Measurements from ENCODE around the gene HK2.
"Not testable (repeated sequence)": the region's sequence is repeated elsewhere in the genome, so short reads cannot be mapped to it uniquely, and the experiment has no call there.

Gene HK2

DNA sequence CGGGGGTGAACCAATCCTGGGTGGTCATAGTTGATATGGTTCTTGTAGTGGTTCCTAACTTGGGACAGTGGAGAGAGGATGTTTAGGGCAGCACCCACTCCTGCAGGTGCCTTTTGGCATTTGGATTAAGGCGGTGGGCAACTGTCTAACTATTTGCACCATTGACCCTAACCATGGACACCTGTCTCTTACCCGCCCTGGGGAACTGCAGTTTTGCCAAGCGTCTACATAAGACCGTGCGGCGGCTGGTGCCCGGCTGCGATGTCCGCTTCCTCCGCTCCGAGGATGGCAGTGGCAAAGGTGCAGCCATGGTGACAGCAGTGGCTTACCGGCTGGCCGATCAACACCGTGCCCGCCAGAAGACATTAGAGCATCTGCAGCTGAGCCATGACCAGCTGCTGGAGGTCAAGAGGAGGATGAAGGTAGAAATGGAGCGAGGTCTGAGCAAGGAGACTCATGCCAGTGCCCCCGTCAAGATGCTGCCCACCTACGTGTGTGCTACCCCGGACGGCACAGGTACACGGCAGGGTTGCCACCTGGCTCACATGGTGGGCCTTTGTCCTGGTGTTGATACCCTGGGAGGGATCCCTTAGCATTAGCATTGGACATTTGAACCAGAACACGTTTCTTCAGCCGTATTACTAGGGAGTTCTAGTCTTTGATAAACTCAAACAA, 46.3 kb downstream of the HK2 start:
- no peak for DNase-seq

DNA sequence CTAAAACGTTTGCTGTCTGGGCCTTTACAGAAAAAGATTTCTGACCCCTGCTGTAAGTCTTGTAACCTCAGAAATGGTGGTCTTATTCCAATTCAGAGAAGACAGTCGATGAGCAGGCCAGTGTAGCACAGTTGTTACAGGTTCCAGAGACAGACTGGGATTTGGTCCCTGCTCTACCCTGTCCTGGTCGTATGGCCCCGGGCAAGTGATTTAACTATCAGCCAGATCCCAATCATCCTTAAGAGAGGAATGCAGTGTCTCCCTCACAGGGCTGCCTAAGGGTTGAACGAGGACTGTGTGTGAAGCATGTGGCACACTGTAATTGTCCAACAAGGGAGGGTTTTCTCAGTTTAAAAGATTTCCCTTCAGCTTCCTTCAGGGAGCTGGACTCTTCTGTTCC, 47.2 kb downstream of the HK2 start:
- DNase-seq, result no peak

DNA sequence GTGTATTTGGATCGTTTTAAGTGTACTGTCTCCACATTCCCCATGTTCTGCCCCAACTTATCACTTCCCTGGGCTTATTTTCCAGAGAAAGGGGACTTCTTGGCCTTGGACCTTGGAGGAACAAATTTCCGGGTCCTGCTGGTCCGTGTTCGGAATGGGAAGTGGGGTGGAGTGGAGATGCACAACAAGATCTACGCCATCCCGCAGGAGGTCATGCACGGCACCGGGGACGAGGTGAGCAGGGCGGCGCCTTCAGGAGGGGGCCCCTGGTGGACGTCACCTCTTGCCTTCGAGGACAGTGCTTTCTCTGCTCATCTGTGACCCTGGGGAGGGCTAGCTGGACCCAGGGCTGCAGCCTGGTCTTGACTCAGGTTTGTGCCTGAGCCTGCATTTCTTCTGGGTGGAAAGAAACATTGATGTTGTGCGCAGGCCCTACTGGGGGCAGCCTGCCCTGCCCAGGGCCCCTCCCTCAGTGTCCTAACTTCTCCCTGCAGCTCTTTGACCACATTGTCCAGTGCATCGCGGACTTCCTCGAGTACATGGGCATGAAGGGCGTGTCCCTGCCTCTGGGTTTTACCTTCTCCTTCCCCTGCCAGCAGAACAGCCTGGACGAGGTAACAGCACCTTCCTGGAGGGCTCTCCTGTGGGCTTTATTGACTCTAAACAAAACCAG, 47.8 kb downstream of the HK2 start:
- no peak for DNase-seq

DNA sequence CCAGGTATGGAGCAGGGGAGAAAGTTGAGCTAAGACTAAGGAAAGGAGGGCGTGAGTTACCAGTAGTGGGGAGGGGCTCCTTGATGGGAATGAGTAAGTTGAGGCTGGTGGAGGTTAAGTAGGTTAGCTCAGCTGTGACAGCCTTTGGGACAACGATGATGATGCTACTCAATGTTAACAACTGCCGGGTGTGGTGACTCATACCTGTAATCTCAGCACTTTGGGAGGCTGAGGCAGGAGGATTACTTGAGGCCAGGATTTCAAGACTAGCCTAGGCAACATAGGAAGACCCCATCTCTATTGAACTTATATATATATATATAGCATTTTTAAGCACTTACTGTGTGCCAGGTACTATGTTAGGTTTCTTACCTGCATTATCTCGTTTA, 48.4 kb downstream of the HK2 start:
- DNase-seq, result no peak

DNA sequence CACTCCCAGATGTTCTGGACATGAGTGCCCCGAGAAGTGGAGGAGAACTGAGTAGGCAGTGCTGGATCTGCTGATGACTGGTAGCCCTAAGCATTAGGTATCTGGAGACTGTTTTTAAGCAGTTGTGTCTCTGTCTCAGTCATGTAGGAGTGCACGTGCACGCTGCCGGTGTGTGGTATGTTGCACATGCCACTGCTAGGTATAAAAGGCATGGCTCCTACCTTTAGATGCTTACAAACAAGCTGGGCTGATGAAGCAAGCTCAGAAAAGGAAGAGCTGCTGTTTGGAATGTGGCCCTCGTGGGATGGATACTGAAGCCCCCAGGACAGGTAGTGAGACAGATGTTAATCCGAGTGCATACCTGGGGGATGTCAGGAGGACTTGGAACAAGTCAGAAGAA, 49.1 kb downstream of the HK2 start:
- DNase-seq, result no peak

DNA sequence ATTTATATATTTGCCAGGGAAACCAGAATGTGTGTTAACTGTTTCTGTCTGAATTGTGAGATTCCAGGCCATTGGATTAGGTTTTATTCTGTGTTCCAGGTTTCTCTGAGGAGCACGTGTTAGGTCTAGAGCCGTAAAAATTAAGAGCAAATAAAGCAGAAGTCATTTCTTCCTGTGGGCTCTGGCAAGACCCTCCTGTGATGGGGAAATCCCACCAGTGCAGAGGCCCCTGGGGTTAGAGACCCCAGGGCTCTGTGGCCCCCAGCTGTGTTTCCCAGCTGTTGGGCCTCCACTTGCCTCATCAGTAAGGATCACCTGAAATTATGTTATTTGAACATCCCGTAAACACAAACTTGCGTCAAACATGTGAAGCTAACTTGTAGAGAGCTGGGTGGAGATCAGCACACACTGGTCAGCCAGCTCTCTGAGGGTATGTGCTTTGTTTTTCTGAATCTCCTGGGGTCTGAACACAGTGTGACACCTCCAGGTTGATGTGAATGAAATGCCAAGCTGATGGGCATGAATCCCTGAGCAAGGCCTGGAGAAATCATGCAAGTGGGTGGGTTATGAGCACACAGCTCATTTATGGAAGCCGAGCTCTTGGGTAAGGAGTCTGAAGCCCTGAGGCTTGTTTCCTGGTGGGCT, 50.3 kb downstream of the HK2 start:
- no peak for DNase-seq

DNA sequence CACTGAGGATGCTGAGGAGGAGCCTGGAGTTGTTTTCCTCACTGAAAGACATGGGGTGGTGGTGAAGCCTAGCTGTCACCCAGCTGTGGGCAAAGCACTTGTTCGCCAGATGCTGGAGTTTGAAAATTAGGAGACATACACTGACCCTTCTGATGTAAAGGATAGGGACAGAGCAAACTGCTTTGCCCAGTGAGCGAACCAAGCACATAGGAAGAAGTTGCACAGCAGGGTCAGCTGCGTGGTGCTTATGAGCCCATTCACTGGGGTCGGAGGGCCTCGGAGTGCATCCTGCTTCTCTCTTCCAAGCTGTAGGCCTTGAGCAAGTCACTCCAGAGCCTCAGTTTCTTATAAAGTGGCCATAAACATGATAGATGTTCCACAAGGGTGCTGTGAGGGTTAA, 50.9 kb downstream of the HK2 start:
- no peak for DNase-seq

DNA sequence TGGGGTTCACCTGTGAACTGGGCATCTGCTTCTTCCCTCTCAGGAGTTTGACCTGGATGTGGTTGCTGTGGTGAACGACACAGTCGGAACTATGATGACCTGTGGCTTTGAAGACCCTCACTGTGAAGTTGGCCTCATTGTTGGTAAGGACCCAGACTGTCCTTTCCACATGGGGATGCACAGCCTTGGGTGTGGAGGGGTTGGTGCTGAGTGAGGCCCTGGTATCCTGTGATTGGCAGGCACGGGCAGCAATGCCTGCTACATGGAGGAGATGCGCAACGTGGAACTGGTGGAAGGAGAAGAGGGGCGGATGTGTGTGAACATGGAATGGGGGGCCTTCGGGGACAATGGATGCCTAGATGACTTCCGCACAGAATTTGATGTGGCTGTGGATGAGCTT, 52.3 kb downstream of the HK2 start:
- no peak for DNase-seq

DNA sequence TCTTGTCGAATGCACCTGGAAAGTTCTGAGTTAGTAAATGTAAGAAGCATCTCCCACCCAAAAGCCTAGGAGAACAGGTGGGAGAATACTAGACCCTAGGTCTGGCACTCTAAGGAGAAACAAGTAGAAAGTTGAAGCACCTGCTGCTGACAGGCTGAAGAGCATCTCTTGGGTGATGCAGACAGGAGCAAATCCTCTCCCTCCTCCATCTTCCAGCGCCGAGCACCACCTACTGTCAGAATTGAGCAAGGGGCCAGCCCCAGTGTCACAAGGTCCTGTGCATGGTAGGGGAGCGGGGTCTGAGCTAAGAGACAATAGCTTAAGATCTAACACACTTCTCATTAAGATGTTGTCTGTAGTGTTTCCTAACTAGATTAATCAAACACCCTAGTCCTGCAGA, 52.9 kb downstream of the HK2 start:
- DNase-seq, result no peak

DNA sequence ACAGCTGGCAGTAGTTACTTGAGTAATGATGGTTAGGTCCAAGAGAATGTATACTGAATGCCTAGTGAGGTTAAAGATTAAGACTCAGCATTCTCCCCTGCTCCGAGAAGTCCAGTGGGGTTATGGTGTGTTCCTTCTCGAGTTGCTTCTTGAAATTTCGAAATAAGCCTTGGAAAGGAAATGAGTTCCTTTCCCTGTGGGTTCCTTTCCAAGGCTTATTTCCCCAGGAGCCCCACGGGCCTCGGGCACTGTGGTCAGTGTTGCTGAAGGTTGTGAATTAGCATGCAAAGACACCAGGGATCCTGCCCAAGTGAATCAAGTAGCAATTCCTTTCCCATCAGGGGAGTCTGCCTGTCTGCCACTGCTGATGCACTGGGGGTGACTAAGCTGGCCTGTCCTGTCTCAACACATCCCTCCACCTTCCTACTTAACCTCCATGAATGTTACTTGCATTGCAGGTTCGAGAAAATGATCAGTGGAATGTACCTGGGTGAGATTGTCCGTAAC, 53.6 kb downstream of the HK2 start:
- no peak for DNase-seq

DNA sequence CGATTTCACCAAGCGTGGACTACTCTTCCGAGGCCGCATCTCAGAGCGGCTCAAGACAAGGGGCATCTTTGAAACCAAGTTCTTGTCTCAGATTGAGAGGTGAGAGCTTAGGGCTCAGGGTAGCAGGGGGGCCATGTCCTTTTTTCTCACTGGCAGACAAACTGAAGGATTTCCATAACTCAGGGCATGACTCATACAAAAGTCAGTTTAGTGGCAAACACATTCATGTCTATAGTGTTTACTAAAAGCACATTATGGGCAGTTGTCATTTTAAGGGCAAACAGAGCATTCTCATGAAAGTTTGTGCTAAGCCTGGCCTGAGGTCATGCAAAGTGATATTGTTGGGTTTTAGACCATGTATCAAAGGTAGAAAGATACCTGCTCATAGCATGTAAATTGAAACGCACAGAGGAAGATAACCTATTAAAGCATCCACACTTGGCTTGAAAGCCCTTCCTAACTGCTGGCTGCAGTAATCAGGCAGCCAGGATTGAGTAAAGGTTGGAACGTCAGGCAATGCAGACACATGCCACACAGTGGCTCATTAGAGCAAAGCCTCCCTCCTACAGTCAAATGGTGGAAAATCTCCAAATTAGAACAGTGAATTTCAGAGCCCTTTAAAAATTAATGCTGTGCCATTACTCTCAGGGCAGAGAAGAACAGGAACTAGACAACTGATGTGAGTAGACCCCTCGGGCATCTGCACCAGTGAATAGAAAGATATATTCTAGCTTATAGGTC, 54.2 kb downstream of the HK2 start:
- DNase-seq, result no peak

DNA sequence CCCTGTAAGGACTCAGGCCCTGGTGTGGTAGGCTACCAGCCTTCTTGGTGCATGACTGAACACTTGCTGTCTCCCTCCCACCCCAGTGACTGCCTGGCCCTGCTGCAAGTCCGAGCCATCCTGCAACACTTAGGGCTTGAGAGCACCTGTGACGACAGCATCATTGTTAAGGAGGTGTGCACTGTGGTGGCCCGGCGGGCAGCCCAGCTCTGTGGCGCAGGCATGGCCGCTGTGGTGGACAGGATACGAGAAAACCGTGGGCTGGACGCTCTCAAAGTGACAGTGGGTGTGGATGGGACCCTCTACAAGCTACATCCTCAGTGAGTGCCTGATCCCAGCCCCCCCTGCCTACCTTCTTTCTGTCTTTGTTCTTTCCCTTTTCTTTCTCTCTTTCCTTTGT, 55.2 kb downstream of the HK2 start:
- DNase-seq, result no peak

DNA sequence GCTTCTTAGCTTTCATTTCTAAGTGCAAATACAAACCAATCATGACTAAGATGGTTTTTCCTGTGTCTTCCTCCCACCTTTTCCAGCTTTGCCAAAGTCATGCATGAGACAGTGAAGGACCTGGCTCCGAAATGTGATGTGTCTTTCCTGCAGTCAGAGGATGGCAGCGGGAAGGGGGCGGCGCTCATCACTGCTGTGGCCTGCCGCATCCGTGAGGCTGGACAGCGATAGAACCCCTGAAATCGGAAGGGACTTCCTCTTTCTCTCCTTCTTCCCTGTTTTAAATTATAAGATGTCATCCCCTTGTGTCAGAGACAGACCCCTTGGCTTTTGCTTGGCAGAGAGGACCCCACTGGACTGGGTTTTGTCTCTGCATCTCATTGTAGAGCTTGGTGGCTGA, 56.8 kb downstream of the HK2 start:
- no peak for DNase-seq

DNA sequence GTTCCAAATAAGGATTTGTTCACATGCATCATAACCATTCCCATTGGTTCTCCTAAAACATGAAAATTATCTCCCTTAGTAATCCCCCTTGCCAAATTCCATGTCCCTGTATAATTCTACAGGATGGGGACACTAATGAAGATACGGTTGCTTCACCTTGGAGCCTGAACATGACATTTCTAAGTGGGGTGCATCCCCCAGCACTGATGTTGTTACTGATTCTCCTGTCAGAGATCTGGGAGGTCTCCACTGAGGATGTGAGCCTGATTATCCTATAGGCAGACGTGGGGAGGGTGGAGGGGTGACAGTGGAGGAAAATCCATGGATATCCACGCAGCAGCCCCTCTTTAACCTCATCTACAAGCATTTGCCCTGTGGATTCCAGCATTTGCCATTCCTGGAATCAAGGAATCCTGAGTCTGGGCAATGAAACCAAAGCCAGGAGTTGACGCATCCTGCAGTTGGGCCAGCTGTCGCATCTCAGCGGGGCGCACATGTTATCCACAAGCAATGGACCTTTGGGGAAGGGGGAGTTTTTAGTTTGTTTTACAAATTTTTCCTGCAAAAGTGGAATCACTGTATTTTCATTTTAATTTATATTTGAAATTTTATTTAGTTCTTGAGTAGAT, 57.3 kb downstream of the HK2 start:
- DNase-seq, result no peak

DNA sequence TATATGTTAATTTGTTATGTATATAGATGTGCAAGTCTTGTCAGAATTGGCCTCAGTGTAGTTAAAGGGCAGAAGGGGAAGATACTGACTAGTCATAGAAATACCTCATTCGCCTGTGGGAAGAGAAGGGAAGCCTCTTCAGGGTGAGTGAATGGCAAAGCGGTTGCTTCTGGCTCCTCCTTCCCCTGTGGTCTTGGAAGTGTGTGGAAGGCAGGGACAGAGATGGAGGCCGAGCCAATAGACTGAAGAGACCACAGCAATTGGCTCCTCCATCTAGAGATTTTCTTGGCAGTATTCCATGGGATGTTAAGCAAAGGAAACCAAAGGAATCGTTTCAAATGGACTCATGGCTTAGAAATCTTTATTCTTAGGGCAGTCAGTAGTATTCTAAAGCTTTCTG, 57.9 kb downstream of the HK2 start:
- not testable (repeated sequence) for DNase-seq

DNA sequence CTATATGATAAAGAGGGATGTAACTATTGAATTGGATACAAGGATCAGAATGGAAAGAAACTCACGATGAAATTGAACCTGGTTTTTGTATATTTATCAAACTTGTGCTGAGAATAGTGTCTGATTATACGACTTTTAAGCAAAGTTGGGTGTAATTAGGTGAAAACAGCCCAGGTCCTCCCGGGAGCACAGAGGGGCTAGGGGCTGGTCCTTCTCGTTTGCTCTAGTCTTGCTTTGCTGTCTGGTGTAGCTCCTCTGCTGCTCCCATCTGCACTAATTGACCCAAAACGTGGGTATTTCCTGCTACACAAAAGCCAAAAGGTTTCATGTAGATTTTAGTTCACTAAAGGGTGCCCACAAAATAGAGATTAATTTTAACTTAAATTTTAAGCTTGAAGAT, 58.7 kb downstream of the HK2 start:
- DNase-seq, result no peak

DNA sequence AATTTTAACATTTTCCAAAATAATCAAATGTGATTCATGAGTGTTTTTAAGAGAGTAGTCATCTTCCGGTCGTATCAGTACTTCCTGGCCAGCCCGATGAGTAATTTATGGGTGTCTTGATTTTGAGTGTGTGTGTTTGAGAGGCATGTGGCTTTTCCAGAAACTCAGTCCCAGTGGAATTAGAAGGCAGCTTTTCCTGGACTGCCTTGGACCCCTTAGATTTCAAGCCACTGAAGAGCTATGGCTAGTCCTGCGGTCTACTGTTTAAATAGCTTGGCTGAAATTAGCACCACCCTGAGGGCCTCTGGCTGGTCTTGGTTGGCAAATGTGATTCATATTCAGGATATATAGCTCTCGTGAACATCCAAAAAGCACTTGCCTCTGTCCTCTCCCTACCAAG, 59.4 kb downstream of the HK2 start:
- DNase-seq, result no peak

DNA sequence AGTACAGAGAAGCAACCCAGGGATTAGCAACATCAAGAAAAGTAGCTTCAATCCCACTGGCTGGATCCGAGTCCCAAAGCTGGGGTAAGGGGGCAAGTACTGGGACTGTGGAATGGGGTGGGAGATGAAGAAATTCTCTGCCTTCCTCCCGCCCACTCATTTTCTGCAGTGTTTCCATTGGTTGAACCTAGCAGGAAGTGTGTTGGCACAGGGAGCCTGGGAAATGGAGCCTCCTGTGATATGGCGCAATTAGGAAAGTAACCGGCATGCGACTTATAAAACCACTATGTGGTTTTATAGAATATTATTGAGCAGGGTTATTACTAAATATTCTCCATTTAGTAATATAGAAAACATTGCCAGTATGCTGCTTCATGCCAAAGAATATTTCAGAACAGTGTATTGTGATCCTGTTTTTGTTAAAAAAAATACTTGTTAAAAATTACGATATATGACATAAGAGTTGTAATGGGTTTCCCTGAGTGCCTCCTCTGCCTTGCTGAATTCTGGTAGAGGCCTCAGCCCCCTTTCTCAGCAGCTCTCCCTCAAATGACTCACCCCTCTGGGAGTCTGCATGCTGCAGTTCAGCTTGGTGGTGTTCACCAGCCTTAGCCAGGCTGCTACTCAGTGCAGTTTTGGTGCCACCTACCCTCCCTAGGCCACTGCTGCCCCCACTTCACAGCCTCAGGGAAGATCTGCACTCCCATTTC, 60.5 kb downstream of the HK2 start:
- no peak for DNase-seq

DNA sequence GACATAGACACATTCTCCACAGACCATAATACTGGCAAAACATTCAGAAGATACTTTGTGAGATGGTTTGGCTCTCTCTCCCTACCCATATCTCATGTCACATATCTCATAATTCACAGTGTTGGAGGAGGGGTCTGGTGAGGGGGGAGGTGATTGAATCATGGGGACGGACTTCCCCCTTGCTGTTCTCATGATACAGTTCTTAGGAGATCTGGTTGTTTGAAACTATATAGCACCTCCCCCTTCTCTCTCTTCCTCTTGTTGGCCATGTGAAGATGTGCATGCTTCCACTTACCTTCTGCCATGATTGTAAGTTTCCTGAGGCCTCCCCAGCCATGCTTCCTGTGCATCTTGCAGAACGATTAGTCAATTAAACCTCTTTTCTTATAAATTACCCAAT, 61.1 kb downstream of the HK2 start:
- DNase-seq, result no peak

DNA sequence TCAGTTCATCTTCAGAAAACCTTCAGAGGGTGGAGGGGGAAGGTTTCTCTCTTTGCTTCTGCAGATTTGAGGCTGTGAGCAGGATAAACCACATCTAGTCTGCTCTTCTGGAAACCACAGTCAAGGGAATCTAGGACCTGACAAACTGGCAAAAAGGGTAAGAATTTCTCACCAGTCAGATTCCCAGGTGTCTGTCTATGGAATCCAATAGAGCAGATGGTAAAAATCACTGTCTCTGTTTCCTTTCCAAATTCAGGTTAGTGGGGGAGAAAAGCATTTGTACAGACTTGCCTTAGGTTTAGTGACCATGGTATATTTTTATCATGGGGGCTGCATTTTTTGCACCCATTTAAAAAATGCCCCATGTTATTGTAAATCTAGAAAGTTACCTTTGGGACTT, 62.3 kb downstream of the HK2 start:
- DNase-seq, result no peak

DNA sequence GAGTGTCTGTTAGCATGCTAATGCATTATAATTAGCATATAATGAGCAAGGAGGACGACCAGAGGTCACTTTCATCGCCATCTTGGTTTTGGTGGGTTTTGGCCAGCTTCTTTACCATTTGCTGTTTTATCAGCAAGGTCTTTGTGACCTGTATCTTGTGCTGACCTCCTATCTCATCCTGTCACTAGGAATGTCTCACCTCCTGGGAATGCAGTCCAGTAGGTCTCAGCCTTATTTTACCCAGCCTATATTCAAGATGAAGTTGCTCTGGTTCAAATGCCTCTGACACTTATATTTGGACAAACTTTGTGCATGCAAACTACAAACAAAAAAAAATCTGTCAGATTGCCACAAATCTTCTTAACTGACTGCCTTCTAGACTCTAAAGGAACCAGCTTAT, 66.3 kb downstream of the HK2 start:
- not testable (repeated sequence) for DNase-seq

DNA sequence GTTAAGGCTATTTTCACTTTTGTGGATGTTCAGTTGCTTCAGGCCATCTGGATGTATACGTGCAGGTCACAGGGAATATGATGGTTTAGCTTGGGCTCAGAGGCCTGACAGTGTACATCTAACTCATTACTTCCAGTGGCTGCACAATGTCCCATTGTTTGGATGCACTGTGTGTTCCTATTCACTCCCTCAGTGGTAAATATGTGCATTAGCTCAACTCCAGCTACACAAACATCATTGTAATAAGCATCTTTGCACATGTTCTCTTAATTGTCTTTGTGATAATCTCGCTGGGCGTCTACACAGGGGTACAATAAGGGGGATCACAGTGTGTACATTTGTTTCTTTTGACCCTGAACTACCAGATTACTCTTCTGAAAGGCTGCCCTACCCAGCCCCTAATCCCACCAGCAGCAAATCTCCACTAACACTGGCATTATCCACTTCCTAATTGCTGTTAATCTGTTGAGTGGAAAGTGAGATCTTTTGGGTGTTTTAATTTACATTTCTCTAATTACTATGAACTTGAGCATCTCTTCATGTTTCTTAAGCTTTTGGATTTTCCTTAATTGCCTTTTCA, 68.4 kb downstream of the HK2 start:
- no peak for DNase-seq

Data from NCI-H1092 treated with DMSO at 0.1 percent for 48 hours (cell line).